DND-41 (cell line): ENCODE measurements around the gene SERPINA5.

ENCODE experiments used
- EZH2 ChIP-seq: IDR thresholded peaks from 3 replicates; pipeline ENCODE4 v1.6.1; 2012; ENCODE audit warnings: borderline replicate concordance, low read depth, mild to moderate bottlenecking, moderate library complexity, low read length, inconsistent platforms; ENCODE audit not compliant: severe bottlenecking
- TF ChIP-seq, protein P1 (sequence below): IDR thresholded peaks from 2 replicates; pipeline ENCODE4 v1.5.1; 2012; ENCODE audit warnings: borderline replicate concordance, low read length, moderate library complexity, mild to moderate bottlenecking; ENCODE audit not compliant: poor library complexity, severe bottlenecking; ENCODE audit errors: extremely low read depth

DNA sequence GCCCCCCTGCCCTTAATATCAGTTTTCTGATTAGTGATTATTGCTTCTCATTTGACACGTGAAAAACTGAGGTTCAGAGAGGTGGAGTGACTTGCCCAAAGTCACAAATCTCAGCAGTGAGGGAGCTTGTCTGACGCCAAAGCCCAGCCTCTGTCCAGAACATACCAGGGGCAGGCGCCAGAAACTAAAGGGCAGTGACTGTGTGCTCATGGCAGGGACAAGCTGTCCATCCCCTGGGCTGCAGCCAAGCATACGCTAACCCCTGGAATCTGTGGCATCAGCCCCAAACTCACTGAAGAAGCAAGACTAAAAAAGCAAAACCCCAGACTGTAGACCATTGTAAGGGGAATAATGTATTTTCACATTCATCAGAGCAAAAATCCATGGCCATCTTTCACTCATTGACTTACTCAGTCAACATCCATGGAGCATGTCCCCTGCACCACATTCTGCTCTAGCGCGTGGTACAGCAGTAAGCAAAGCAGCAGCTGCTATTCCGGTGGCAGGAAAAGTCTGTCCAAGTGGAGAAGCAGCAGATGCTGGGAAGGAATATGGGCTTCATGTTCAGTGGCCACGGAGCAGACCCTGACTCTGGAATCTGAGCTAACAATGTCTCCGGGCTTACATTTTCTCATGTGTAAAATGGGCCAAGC, 21.5 kb upstream of the SERPINA5 start:
- TF ChIP-seq, protein P1, sequence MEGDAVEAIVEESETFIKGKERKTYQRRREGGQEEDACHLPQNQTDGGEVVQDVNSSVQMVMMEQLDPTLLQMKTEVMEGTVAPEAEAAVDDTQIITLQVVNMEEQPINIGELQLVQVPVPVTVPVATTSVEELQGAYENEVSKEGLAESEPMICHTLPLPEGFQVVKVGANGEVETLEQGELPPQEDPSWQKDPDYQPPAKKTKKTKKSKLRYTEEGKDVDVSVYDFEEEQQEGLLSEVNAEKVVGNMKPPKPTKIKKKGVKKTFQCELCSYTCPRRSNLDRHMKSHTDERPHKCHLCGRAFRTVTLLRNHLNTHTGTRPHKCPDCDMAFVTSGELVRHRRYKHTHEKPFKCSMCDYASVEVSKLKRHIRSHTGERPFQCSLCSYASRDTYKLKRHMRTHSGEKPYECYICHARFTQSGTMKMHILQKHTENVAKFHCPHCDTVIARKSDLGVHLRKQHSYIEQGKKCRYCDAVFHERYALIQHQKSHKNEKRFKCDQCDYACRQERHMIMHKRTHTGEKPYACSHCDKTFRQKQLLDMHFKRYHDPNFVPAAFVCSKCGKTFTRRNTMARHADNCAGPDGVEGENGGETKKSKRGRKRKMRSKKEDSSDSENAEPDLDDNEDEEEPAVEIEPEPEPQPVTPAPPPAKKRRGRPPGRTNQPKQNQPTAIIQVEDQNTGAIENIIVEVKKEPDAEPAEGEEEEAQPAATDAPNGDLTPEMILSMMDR = no peak
- TF ChIP-seq EZH2 = no peak
